ENCODE results near the gene ARSG.
A peak's percentile ranks its signal among the peaks of the same experiment; 100 is the strongest.
"Not testable (repeated sequence)": the region's sequence is repeated elsewhere in the genome, so short reads cannot be mapped to it uniquely, and the experiment has no call there.

The ARSG gene

GRCh38 chr17:68397108-68397536, 105.8 kb downstream of the ARSG start:
- DNase-seq (ENCODE audit: low read depth): peak; percentile 21

- DNase-seq (ENCODE audit: low read depth): no peak
These were observed 107.7 kb downstream of the ARSG start for GRCh38 chr17:68398691-68399637.

GRCh38 chr17:68399638-68400403, 108.5 kb downstream of the ARSG start:
- peak; percentile 4 for DNase-seq (ENCODE audit: low read depth)

GRCh38 chr17:68400404-68400735, 109.1 kb downstream of the ARSG start:
- DNase-seq (ENCODE audit: low read depth): no peak

- no peak for DNase-seq (ENCODE audit: low read depth)
These were observed 110.0 kb downstream of the ARSG start for GRCh38 chr17:68401288-68401687.

- DNase-seq (ENCODE audit: low read depth): no peak
These were observed 111.8 kb downstream of the ARSG start for GRCh38 chr17:68403122-68403521.

GRCh38 chr17:68403837-68404236, 112.5 kb downstream of the ARSG start:
- not testable (repeated sequence) for DNase-seq (ENCODE audit: low read depth)

- not testable (repeated sequence) for DNase-seq (ENCODE audit: low read depth)
These were observed 116.4 kb downstream of the ARSG start for GRCh38 chr17:68407656-68408055.

GRCh38 chr17:68413597-68414560, 122.6 kb downstream of the ARSG start:
- peak; percentile 36 for DNase-seq (ENCODE audit: low read depth)

GRCh38 chr17:68414901-68415300, 123.6 kb downstream of the ARSG start:
- not testable (repeated sequence) for DNase-seq (ENCODE audit: low read depth)

- DNase-seq (ENCODE audit: low read depth): no peak
These were observed 126.0 kb downstream of the ARSG start for GRCh38 chr17:68417317-68417716.

- DNase-seq (ENCODE audit: low read depth): no peak
These were observed 127.6 kb downstream of the ARSG start for GRCh38 chr17:68418876-68419275.

GRCh38 chr17:68420065-68420464, 128.8 kb downstream of the ARSG start:
- no peak for DNase-seq (ENCODE audit: low read depth)

GRCh38 chr17:68421486-68421885, 130.2 kb downstream of the ARSG start:
- no peak for DNase-seq (ENCODE audit: low read depth)

GRCh38 chr17:68422821-68423220, 131.5 kb downstream of the ARSG start:
- DNase-seq (ENCODE audit: low read depth): no peak

- no peak for DNase-seq (ENCODE audit: low read depth)
These were observed 132.0 kb downstream of the ARSG start for GRCh38 chr17:68423251-68423650.

GRCh38 chr17:68424203-68424602, 132.9 kb downstream of the ARSG start:
- DNase-seq (ENCODE audit: low read depth): no peak

- no peak for DNase-seq (ENCODE audit: low read depth)
These were observed 133.6 kb downstream of the ARSG start for GRCh38 chr17:68424861-68425260.

- DNase-seq (ENCODE audit: low read depth): no peak
These were observed 134.7 kb downstream of the ARSG start for GRCh38 chr17:68425979-68426378.

- DNase-seq (ENCODE audit: low read depth): no peak
These were observed 136.3 kb downstream of the ARSG start for GRCh38 chr17:68427575-68427974.

GRCh38 chr17:68428498-68429172, 137.3 kb downstream of the ARSG start:
- no peak for DNase-seq (ENCODE audit: low read depth)

Measured in T-helper 22 cell (primary cell).